Stimulated activated CD4-positive, alpha-beta T cell treated with anti-CD3 and anti-CD28 coated beads, Interleukin-15, amount 100 ng/mL, for 48 hours (primary cell): ENCODE results near the gene RAMP3.
"Not testable (repeated sequence)": the region's sequence is repeated elsewhere in the genome, so short reads cannot be mapped to it uniquely, and the experiment has no call there.

Source experiments
- DNase-seq, 2 donors: peaks; one replicate each; pipeline ENCODE4 v3.0.0-alpha.2; 2020; ENCODE audit warnings: low read depth in 2 of 2

Gene RAMP3

GRCh38 chr7:45157653-45158401 lies at the start of gene RAMP3:
Gene RAMP3 (plus strand): TSS chr7:45157791. CDS start chr7:45157829, 38 bp downstream.
- no peak for DNase-seq

- DNase-seq, result no peak
Observed at GRCh38 chr7:45108863-45109262, 48.7 kb upstream of the RAMP3 start.

- DNase-seq, result peak; percentile 86 to 95
Observed at GRCh38 chr7:45111298-45112223, 46.0 kb upstream of the RAMP3 start, which contains the start of gene TBRG4. Gene TBRG4 (minus strand): TSS chr7:45111697. CDS start chr7:45109237, 2,460 bp downstream.

GRCh38 chr7:45112648-45113047 lies 44.9 kb upstream of the RAMP3 start:
- no peak for DNase-seq

- DNase-seq, result not testable (repeated sequence)
Observed at GRCh38 chr7:45114257-45114656, 43.3 kb upstream of the RAMP3 start.

- no peak for DNase-seq
Observed at GRCh38 chr7:45114926-45115325, 42.7 kb upstream of the RAMP3 start.

- no peak for DNase-seq
Observed at GRCh38 chr7:45116048-45116447, 41.5 kb upstream of the RAMP3 start.

- no peak for DNase-seq
Observed at GRCh38 chr7:45117582-45117981, 40.0 kb upstream of the RAMP3 start.

GRCh38 chr7:45118292-45118691 lies 39.3 kb upstream of the RAMP3 start:
- DNase-seq, result no peak

- DNase-seq, result no peak
Observed at GRCh38 chr7:45118889-45119331, 38.7 kb upstream of the RAMP3 start.

- no peak for DNase-seq
Observed at GRCh38 chr7:45119550-45119949, 38.0 kb upstream of the RAMP3 start.

GRCh38 chr7:45122975-45123860 lies 34.4 kb upstream of the RAMP3 start:
- DNase-seq, result no peak

- DNase-seq, result no peak
Observed at GRCh38 chr7:45123913-45124710, 33.5 kb upstream of the RAMP3 start.

- no peak for DNase-seq
Observed at GRCh38 chr7:45125193-45125904, 32.2 kb upstream of the RAMP3 start.

GRCh38 chr7:45126201-45126600 lies 31.4 kb upstream of the RAMP3 start:
- no peak for DNase-seq

- DNase-seq, result no peak
Observed at GRCh38 chr7:45126920-45127319, 30.7 kb upstream of the RAMP3 start.

- no peak for DNase-seq
Observed at GRCh38 chr7:45129181-45129800, 28.3 kb upstream of the RAMP3 start.

GRCh38 chr7:45129906-45130305 lies 27.7 kb upstream of the RAMP3 start:
- no peak for DNase-seq

- no peak for DNase-seq
Observed at GRCh38 chr7:45130910-45131309, 26.7 kb upstream of the RAMP3 start.

- no peak for DNase-seq
Observed at GRCh38 chr7:45131891-45132290, 25.7 kb upstream of the RAMP3 start.
